IMR-90 (cell line): ENCODE data around the gene MPZL1. TPM values are rescaled to one million over a fixed set of nuclear protein-coding genes. Genes with fewer than 3 reads are reported as not detected.

Source experiments
- ATAC-seq: fragments of 200-7000 bp; cut with Tn5 transposase; 2 replicates; pipeline ENCODE4 v1.9.1; 2020; ENCODE audit warnings: low read depth, mild to moderate bottlenecking, moderate library complexity
- BruUV-seq: library from RNA; stranded (reverse); fragments of 400-500 nt; replicated peaks from 2 replicates; lab custom pipeline; 2021; lab: Mats Ljungman, UMichigan
- CTCF ChIA-PET: fragments of 300-600 bp; formaldehyde crosslinking; extraction: SDS; loops from one replicate; lab custom pipeline; 2021; ENCODE audit warnings: antibody characterized with exemption; lab: Yijun Ruan, JAX
- POLR2A ChIA-PET: fragments of 300-600 bp; sonication (Branson Sonifier 250); formaldehyde crosslinking; loops from one replicate; lab custom pipeline; 2022; ENCODE audit warnings: antibody characterized with exemption; ENCODE audit not compliant: unreplicated experiment; lab: Charles Lee
- DNase-seq: peaks from one replicate; pipeline ENCODE4 v3.0.0; 2013
- H2AFZ ChIP-seq: replicated peaks from 2 replicates; pipeline ENCODE3; 2013; ENCODE audit warnings: low read length, mild to moderate bottlenecking; ENCODE audit not compliant: poor library complexity
- H2AK5ac ChIP-seq: 2 replicates; pipeline ENCODE4 v1.6.1; 2013; ENCODE audit warnings: low read depth, low read length, inconsistent platforms
- H2AK9ac ChIP-seq: replicated peaks from 2 replicates; pipeline ENCODE3; 2013; ENCODE audit warnings: mild to moderate bottlenecking, low read depth, low read length, moderate library complexity; ENCODE audit not compliant: poor library complexity
- H2BK120ac ChIP-seq: 2 replicates; pipeline ENCODE4 v1.6.1; 2013; ENCODE audit warnings: low read depth, low read length, inconsistent platforms
- H2BK15ac ChIP-seq: 3 replicates; pipeline ENCODE4 v1.6.1; 2013; ENCODE audit warnings: low read depth, low read length, inconsistent platforms
- H2BK20ac ChIP-seq: 2 replicates; pipeline ENCODE4 v1.6.1; 2013; ENCODE audit warnings: low read depth, mild to moderate bottlenecking, inconsistent platforms, low read length, moderate library complexity
- H2BK5ac ChIP-seq: 2 replicates; pipeline ENCODE4 v1.6.1; 2013; ENCODE audit warnings: mild to moderate bottlenecking, low read depth, low read length, inconsistent platforms; ENCODE audit not compliant: poor library complexity, severe bottlenecking
- H3K14ac ChIP-seq: replicated peaks from 2 replicates; pipeline ENCODE4 v1.6.1; 2013; ENCODE audit warnings: low read depth, low read length, inconsistent platforms
- H3K18ac ChIP-seq: 2 replicates; pipeline ENCODE4 v1.6.1; 2013; ENCODE audit warnings: low read depth, low read length, control low read depth
- H3K23ac ChIP-seq: 2 replicates; pipeline ENCODE4 v1.6.1; 2013; ENCODE audit warnings: low read depth, low read length, inconsistent platforms
- H3K27ac ChIP-seq: 2 replicates; pipeline ENCODE4 v1.5.1; 2013; ENCODE audit warnings: mild to moderate bottlenecking, control low read depth, low read length; ENCODE audit not compliant: insufficient read depth
- H3K27me3 ChIP-seq: 2 replicates; pipeline ENCODE4 v1.6.1; 2013; ENCODE audit warnings: low read length; ENCODE audit not compliant: control insufficient read depth, insufficient read depth
- H3K36me3 ChIP-seq: 2 replicates; pipeline ENCODE4 v1.6.1; 2013; ENCODE audit warnings: low read length, mixed read lengths; ENCODE audit not compliant: control insufficient read depth, insufficient read depth
- H3K4ac ChIP-seq: 2 replicates; pipeline ENCODE4 v1.6.1; 2013; ENCODE audit warnings: low read depth, low read length, inconsistent platforms
- H3K4me1 ChIP-seq: 2 replicates; pipeline ENCODE4 v1.6.1; 2013; ENCODE audit warnings: low read length, mixed read lengths; ENCODE audit not compliant: control insufficient read depth, insufficient read depth
- H3K4me2 ChIP-seq: 2 replicates; pipeline ENCODE4 v1.6.1; 2013; ENCODE audit warnings: low read depth, mild to moderate bottlenecking, control low read depth, low read length, moderate library complexity
- H3K4me3 ChIP-seq: 2 replicates; pipeline ENCODE4 v1.5.1; 2013; ENCODE audit warnings: low read depth, mild to moderate bottlenecking, control low read depth, low read length, moderate library complexity; ENCODE audit not compliant: insufficient read depth
- H3K56ac ChIP-seq: 2 replicates; pipeline ENCODE4 v1.6.1; 2013; ENCODE audit warnings: low read length, inconsistent platforms; ENCODE audit not compliant: insufficient read depth; ENCODE audit errors: extremely low read depth
- H3K79me1 ChIP-seq, 2 experiments: 2 replicates each; pipeline ENCODE4 v1.6.1; 2013; ENCODE audit warnings: low read length in 2 of 2, inconsistent platforms in 1 of 2, low read depth in 1 of 2
- H3K9ac ChIP-seq: 2 replicates; pipeline ENCODE4 v1.6.1; 2013; ENCODE audit warnings: low read depth, low read length, control low read depth
- H3K9me1 ChIP-seq: 2 replicates; pipeline ENCODE4 v1.6.1; 2013; ENCODE audit warnings: low read length, inconsistent platforms; ENCODE audit not compliant: insufficient read depth
- H3K9me3 ChIP-seq: 2 replicates; pipeline ENCODE4 v1.6.1; 2013; ENCODE audit warnings: low read length; ENCODE audit not compliant: control insufficient read depth, insufficient read depth
- H4K20me1 ChIP-seq: 2 replicates; pipeline ENCODE4 v1.6.1; 2013; ENCODE audit warnings: low read length, inconsistent platforms; ENCODE audit not compliant: insufficient read depth
- H4K5ac ChIP-seq: 2 replicates; pipeline ENCODE4 v1.6.1; 2013; ENCODE audit warnings: mild to moderate bottlenecking, low read depth, low read length, control low read depth
- H4K8ac ChIP-seq, 2 experiments: 2 replicates each; pipeline ENCODE4 v1.6.1; 2013; ENCODE audit warnings: low read depth in 2 of 2, low read length in 2 of 2, control low read depth in 1 of 2, inconsistent platforms in 1 of 2
- H4K91ac ChIP-seq: 2 replicates; pipeline ENCODE4 v1.6.1; 2013; ENCODE audit warnings: low read depth, low read length, inconsistent platforms; ENCODE audit not compliant: insufficient read depth
- BHLHE40 ChIP-seq: fragments of 150-350 bp; IDR thresholded peaks from 2 replicates; pipeline ENCODE4 v1.6.1; 2016; ENCODE audit warnings: mild to moderate bottlenecking, low read depth, low read length
- CEBPB ChIP-seq: IDR thresholded peaks from 2 replicates; pipeline ENCODE4 v1.6.1; 2012; ENCODE audit warnings: low read depth, low read length, improper control_type of control experiment
- CHD1 ChIP-seq: IDR thresholded peaks from 2 replicates; pipeline ENCODE4 v1.6.1; 2012; ENCODE audit warnings: low read depth, low read length, improper control_type of control experiment
- ELK1 ChIP-seq: fragments of 150-350 bp; IDR thresholded peaks from 2 replicates; pipeline ENCODE4 v1.6.1; 2016; ENCODE audit warnings: low read depth, mild to moderate bottlenecking, low read length, moderate library complexity, borderline replicate concordance
- FOS ChIP-seq: fragments of 150-350 bp; IDR thresholded peaks from 2 replicates; pipeline ENCODE4 v1.6.1; 2016; ENCODE audit warnings: low read depth, low read length
- MAFK ChIP-seq: IDR thresholded peaks from 2 replicates; pipeline ENCODE4 v1.6.1; 2012; ENCODE audit warnings: low read depth, low read length, improper control_type of control experiment
- MAZ ChIP-seq: IDR thresholded peaks from 2 replicates; pipeline ENCODE4 v1.6.1; 2012; ENCODE audit warnings: low read depth, mild to moderate bottlenecking, low read length, improper control_type of control experiment, moderate library complexity, borderline replicate concordance
- MXI1 ChIP-seq: IDR thresholded peaks from 2 replicates; pipeline ENCODE4 v1.6.1; 2012; ENCODE audit warnings: low read depth, mild to moderate bottlenecking, low read length, moderate library complexity, borderline replicate concordance
- NFE2L2 ChIP-seq: fragments of 150-350 bp; IDR thresholded peaks from 2 replicates; pipeline ENCODE4 v1.6.1; 2016; ENCODE audit warnings: low read depth, mild to moderate bottlenecking, low read length
- POLR2A ChIP-seq: IDR thresholded peaks from 2 replicates; pipeline ENCODE4 v1.6.1; 2012; ENCODE audit warnings: mild to moderate bottlenecking, low read depth, low read length
- RAD21 ChIP-seq: IDR thresholded peaks from 2 replicates; pipeline ENCODE4 v1.6.1; 2012; ENCODE audit warnings: low read length, improper control_type of control experiment
- RCOR1 ChIP-seq: IDR thresholded peaks from 2 replicates; pipeline ENCODE4 v1.6.1; 2012; ENCODE audit warnings: mild to moderate bottlenecking, low read length, improper control_type of control experiment; ENCODE audit not compliant: insufficient replicate concordance
- RFX5 ChIP-seq: IDR thresholded peaks from 2 replicates; pipeline ENCODE4 v1.8.0; 2012; ENCODE audit warnings: low read depth, mild to moderate bottlenecking, low read length, moderate library complexity
- SMC3 ChIP-seq: fragments of 150-350 bp; IDR thresholded peaks from 2 replicates; pipeline ENCODE4 v1.6.1; 2016; ENCODE audit warnings: low read depth, mild to moderate bottlenecking, antibody characterized with exemption, low read length, moderate library complexity
- WGBS, 2 experiments: methylation state at CpG; one replicate each; pipeline versions ENCODE4 v1.1.5 to v1.1.7; 2013; ENCODE audit warnings: missing lambda C conversion rate in 2 of 2; ENCODE audit not compliant: insufficient read length in 1 of 2; ENCODE audit errors: extremely low coverage in 2 of 2; 5-methylcytosine and 5-hydroxymethylcytosine counted together
- dilution Hi-C: fragments of 300-500 bp; cut with HindIII; formaldehyde crosslinking; loops from one replicate; pipeline ENCODE4 v1.14.3; 2018; ENCODE audit warnings: low sequenced_read_pairs; ENCODE audit not compliant: unreplicated experiment
- in situ Hi-C: fragments of 300-500 bp; cut with MboI; formaldehyde crosslinking; loops from 3 replicates; pipeline ENCODE4 v1.14.3; 2019; ENCODE audit warnings: low sequenced_read_pairs, inconsistent platforms, mixed read lengths
- intact Hi-C: fragments of 100-400 bp; cut with micrococcal nuclease; formaldehyde crosslinking; loops from 2 replicates; pipeline ENCODE4 v1.10.0; 2022
- polyA plus RNA-seq, 3 experiments: library from polyadenylated mRNA; depleted of rRNA; stranded (reverse); fragments of >200 nt; gene quantifications; 2 replicates each; pipeline ENCODE4 v1.2.3, GENCODE V29; 2012; ENCODE audit warnings: low replicate concordance in 1 of 3
- total RNA-seq: library from RNA; depleted of rRNA; stranded (reverse); fragments of >200 nt; gene quantifications from 2 replicates; pipeline ENCODE4 v1.2.3, GENCODE V29; 2012
- TF ChIP-seq, protein P1 (sequence below): conservative IDR thresholded peaks from 2 replicates; pipeline ENCODE4 v1.5.1; 2012; ENCODE audit warnings: mild to moderate bottlenecking, low read depth, low read length, improper control_type of control experiment
- TF ChIP-seq, protein P2 (sequence below): fragments of 150-350 bp; IDR thresholded peaks from 2 replicates; pipeline ENCODE4 v1.6.1; 2017; ENCODE audit warnings: mild to moderate bottlenecking, antibody characterized with exemption, low read length, low read depth

Gene MPZL1
- total and polyA plus RNA-seq, 2 of the 4 experiments (the other 2 are of a cell fraction): 55.3 to 87.3 TPM

DNA sequence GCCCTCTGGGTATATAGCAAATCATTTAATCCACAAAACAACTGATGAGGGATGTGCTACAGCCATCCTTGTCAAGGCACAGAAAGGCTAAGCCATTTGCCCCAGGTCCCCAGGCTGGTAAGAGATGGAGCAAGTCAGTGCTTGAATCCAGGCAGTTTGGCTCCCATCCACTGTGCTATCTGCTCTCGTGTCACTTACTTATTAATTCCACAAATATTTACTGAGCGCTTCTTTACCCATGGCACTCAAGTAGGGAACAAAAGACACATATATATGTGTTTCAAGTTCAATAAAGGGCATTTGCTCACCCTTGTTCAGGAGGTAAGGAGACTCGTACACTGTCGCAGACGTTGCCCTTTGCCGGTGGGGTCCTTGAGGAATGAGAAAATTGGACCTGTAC lies 38.6 kb upstream of the MPZL1 start:
- no peak overlapping the region for H2BK15ac ChIP-seq
- no peak overlapping the region for H4K8ac ChIP-seq
- H3K4ac ChIP-seq: no peak overlapping the region
- no peak overlapping the region for H2BK120ac ChIP-seq
- intact Hi-C loops (loop anchor here (10.0 kb wide), 1 partner anchor 228 kb away; no protein-coding TSS in a partner anchor), in situ Hi-C loops (loop anchor here (25.0 kb wide), 1 partner anchor 421 kb away; no protein-coding TSS in a partner anchor), dilution Hi-C loops (no loop called here)
- no peaks in the 10 kb centered on the region for H4K20me1 ChIP-seq
- no peak overlapping the region; the same call in 1 of the 2 replicates for H3K23ac ChIP-seq
- H3K27me3 ChIP-seq: peaks cover 14% of the 10 kb centered on the region
- no peak for TF ChIP-seq NFE2L2
- TF ChIP-seq SMC3: no peak
- TF ChIP-seq POLR2A: no peak
- no peak for TF ChIP-seq MXI1
- no peak for TF ChIP-seq BHLHE40
- TF ChIP-seq ELK1: no peak
- TF ChIP-seq, protein P1, sequence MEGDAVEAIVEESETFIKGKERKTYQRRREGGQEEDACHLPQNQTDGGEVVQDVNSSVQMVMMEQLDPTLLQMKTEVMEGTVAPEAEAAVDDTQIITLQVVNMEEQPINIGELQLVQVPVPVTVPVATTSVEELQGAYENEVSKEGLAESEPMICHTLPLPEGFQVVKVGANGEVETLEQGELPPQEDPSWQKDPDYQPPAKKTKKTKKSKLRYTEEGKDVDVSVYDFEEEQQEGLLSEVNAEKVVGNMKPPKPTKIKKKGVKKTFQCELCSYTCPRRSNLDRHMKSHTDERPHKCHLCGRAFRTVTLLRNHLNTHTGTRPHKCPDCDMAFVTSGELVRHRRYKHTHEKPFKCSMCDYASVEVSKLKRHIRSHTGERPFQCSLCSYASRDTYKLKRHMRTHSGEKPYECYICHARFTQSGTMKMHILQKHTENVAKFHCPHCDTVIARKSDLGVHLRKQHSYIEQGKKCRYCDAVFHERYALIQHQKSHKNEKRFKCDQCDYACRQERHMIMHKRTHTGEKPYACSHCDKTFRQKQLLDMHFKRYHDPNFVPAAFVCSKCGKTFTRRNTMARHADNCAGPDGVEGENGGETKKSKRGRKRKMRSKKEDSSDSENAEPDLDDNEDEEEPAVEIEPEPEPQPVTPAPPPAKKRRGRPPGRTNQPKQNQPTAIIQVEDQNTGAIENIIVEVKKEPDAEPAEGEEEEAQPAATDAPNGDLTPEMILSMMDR: no peak
- TF ChIP-seq, protein P2, sequence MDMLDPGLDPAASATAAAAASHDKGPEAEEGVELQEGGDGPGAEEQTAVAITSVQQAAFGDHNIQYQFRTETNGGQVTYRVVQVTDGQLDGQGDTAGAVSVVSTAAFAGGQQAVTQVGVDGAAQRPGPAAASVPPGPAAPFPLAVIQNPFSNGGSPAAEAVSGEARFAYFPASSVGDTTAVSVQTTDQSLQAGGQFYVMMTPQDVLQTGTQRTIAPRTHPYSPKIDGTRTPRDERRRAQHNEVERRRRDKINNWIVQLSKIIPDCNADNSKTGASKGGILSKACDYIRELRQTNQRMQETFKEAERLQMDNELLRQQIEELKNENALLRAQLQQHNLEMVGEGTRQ: no peak
- no peak for TF ChIP-seq FOS
- no peak for TF ChIP-seq RAD21
- no peak for TF ChIP-seq RCOR1
- no peak for TF ChIP-seq CEBPB
- no peak for TF ChIP-seq MAZ
- TF ChIP-seq RFX5: no peak
- no peak for TF ChIP-seq MAFK
- no peak for TF ChIP-seq CHD1
- ChIA-PET CTCF (no interaction called here), POLR2A (no interaction called here)
- no peak overlapping the region for H3K56ac ChIP-seq
- H3K4me1 ChIP-seq: no peaks in the 10 kb centered on the region
- no peak overlapping the region for H3K4me2 ChIP-seq
- ATAC-seq (no peak), DNase-seq (no peak)
- no peak overlapping the region for H3K27ac ChIP-seq
- H3K9me1 ChIP-seq: peaks cover 4% of the 10 kb centered on the region; the same call in 1 of the 2 replicates
- no peak overlapping the region for H3K14ac ChIP-seq
- H2AFZ ChIP-seq: peak overlapping the region; percentile 23
- no peak overlapping the region for H3K9ac ChIP-seq
- no peaks in the 10 kb centered on the region for H3K79me1 ChIP-seq
- H3K18ac ChIP-seq: no peak overlapping the region
- no peak overlapping the region for H4K91ac ChIP-seq
- peak overlapping the region; percentile 51 for H2AK9ac ChIP-seq
- H3K4me3 ChIP-seq: no peak overlapping the region
- no peak overlapping the region for H2BK20ac ChIP-seq
- H4K5ac ChIP-seq: no peak overlapping the region
- no peak overlapping the region for H2BK5ac ChIP-seq
- H3K36me3 ChIP-seq: no peaks in the 10 kb centered on the region
- no peak overlapping the region for H2AK5ac ChIP-seq
- no TSS peak for BruUV-seq
- no peaks in the 10 kb centered on the region for H3K9me3 ChIP-seq
- WGBS, 2 experiments: no CpG with 5 or more reads among the region's 6 CpGs
